OCI-LY7 (cell line): ENCODE results near the gene MALRD1. TPM values are rescaled to one million over a fixed set of nuclear protein-coding genes. Genes with fewer than 3 reads are reported as not detected.

Experiments
- BruUV-seq: library from RNA; stranded (reverse); fragments of 400-500 nt; replicated peaks from 2 replicates; lab custom pipeline; 2021; lab: Mats Ljungman, UMichigan
- CTCF ChIA-PET: fragments of 300-600 bp; sonication (Branson Sonifier 250); formaldehyde crosslinking; loops from one replicate; lab custom pipeline; 2022; ENCODE audit warnings: antibody characterized with exemption; ENCODE audit not compliant: unreplicated experiment; lab: Charles Lee
- POLR2A ChIA-PET: fragments of 300-600 bp; sonication (Branson Sonifier 250); formaldehyde crosslinking; loops from one replicate; lab custom pipeline; 2022; ENCODE audit warnings: antibody characterized with exemption; lab: Charles Lee
- DNase-seq: peaks from one replicate; pipeline ENCODE4 v3.0.0-alpha.2; 2015; ENCODE audit warnings: low spot score
- H2AFZ ChIP-seq: fragments of 200-600 bp; sonication (generic), shearing (Covaris generic); 2 replicates; pipeline ENCODE4 v1.6.1; 2014; ENCODE audit warnings: mild to moderate bottlenecking, antibody characterized with exemption, low read length, moderate library complexity
- H3K27ac ChIP-seq: fragments of 200-600 bp; sonication (generic); 2 replicates; pipeline ENCODE4 v1.5.1; 2014; ENCODE audit warnings: mixed run types, low read depth, mild to moderate bottlenecking, moderate library complexity, low read length, inconsistent platforms; ENCODE audit not compliant: poor library complexity, severe bottlenecking
- H3K36me3 ChIP-seq: fragments of 200-600 bp; sonication (generic); 2 replicates; pipeline ENCODE4 v1.6.1; 2014; ENCODE audit warnings: mild to moderate bottlenecking, antibody characterized with exemption, low read length, moderate library complexity, mixed read lengths; ENCODE audit not compliant: insufficient read depth
- H3K4me1 ChIP-seq: fragments of 200-600 bp; sonication (generic); 2 replicates; pipeline ENCODE4 v1.5.1; 2014; ENCODE audit warnings: mild to moderate bottlenecking, low read length; ENCODE audit not compliant: insufficient read depth, poor library complexity, severe bottlenecking
- H3K4me2 ChIP-seq: fragments of 200-600 bp; sonication (generic); 2 replicates; pipeline ENCODE4 v1.6.1; 2014; ENCODE audit warnings: mild to moderate bottlenecking, low read length
- H3K4me3 ChIP-seq: fragments of 200-600 bp; sonication (generic); 2 replicates; pipeline ENCODE4 v1.5.1; 2014; ENCODE audit warnings: mild to moderate bottlenecking, low read depth, low read length; ENCODE audit not compliant: poor library complexity, severe bottlenecking
- H3K79me2 ChIP-seq: fragments of 200-600 bp; sonication (generic); 2 replicates; pipeline ENCODE4 v1.6.1; 2016; ENCODE audit warnings: low read depth, mild to moderate bottlenecking, low read length, moderate library complexity, mixed read lengths; ENCODE audit not compliant: insufficient read depth
- H3K9me2 ChIP-seq: fragments of 200-600 bp; sonication (generic); 2 replicates; pipeline ENCODE4 v1.6.1; 2016; ENCODE audit warnings: mild to moderate bottlenecking, low read length, mixed read lengths; ENCODE audit not compliant: insufficient read depth
- H3K9me3 ChIP-seq: fragments of 200-600 bp; sonication (generic); 2 replicates; pipeline ENCODE4 v1.6.1; 2014; ENCODE audit warnings: mild to moderate bottlenecking, mixed run types, low read length, mixed read lengths
- H4K20me1 ChIP-seq: fragments of 200-600 bp; sonication (generic); 2 replicates; pipeline ENCODE4 v1.6.1; 2014; ENCODE audit warnings: mild to moderate bottlenecking, antibody characterized with exemption, low read length, moderate library complexity, mixed read lengths; ENCODE audit not compliant: insufficient read depth
- EZH2phosphoT487 ChIP-seq: fragments of 200-600 bp; sonication (generic); IDR thresholded peaks from 2 replicates; pipeline ENCODE4 v1.6.1; 2018; ENCODE audit warnings: low read depth, borderline replicate concordance, mild to moderate bottlenecking, mixed run types, antibody characterized with exemption, low read length, moderate library complexity, mixed read lengths
- intact Hi-C: fragments of 100-400 bp; cut with micrococcal nuclease; formaldehyde crosslinking; loops from one replicate; pipeline ENCODE4 v1.10.0; 2022; ENCODE audit not compliant: unreplicated experiment
- total RNA-seq, 2 experiments: library from RNA; depleted of rRNA in 1 of 2; stranded (reverse); fragments of >200 nt in 1 of 2; shearing (Covaris generic) in 1 of 2; gene quantifications; 2 replicates each; pipeline ENCODE4 v1.2.3, GENCODE V29; 2014 to 2022
- TF ChIP-seq, protein P1 (sequence below): fragments of 200-600 bp; sonication (generic); conservative IDR thresholded peaks from 2 replicates; pipeline ENCODE4 v1.5.1; 2014; ENCODE audit warnings: mild to moderate bottlenecking, antibody characterized with exemption, low read length, moderate library complexity, mixed read lengths

Gene MALRD1
- total RNA-seq, 2 experiments from 2014 or later: not detected

DNA sequence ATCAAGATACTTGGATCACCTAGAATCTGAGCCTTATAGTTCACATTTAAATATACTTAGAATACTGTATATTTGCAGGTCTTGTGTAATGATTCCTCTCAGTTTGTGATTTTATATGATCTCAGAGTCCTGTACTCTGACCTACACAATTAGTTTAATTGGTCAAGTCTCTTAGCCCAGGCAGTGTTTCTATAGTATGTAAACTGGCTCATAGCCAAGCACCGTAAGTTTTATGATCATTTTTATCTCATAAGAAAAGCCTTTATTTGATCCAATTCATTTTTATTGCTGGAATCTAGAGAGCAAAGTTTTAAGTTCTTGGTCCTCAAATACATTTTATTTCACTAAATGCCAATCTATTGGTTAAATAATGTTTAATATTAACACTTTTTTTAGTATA, 242.2 kb downstream of the MALRD1 start:
- Histone ChIP-seq H2AFZ (no peak overlapping the region), H3K4me1 (no peaks in the 10 kb centered on the region), H4K20me1 (no peaks in the 10 kb centered on the region), H3K4me2 (no peak overlapping the region), H3K27ac (no peak overlapping the region), H3K9me2 (no peaks in the 10 kb centered on the region), H3K9me3 (no peaks in the 10 kb centered on the region), H3K36me3 (no peaks in the 10 kb centered on the region), H3K79me2 (no peaks in the 10 kb centered on the region), H3K4me3 (no peak overlapping the region)
- CTCF ChIA-PET: no interaction called here
- POLR2A ChIA-PET: no interaction called here
- no peak for DNase-seq
- intact Hi-C loops: no loop called here
- no TSS peak for BruUV-seq
- TF ChIP-seq, protein P1, sequence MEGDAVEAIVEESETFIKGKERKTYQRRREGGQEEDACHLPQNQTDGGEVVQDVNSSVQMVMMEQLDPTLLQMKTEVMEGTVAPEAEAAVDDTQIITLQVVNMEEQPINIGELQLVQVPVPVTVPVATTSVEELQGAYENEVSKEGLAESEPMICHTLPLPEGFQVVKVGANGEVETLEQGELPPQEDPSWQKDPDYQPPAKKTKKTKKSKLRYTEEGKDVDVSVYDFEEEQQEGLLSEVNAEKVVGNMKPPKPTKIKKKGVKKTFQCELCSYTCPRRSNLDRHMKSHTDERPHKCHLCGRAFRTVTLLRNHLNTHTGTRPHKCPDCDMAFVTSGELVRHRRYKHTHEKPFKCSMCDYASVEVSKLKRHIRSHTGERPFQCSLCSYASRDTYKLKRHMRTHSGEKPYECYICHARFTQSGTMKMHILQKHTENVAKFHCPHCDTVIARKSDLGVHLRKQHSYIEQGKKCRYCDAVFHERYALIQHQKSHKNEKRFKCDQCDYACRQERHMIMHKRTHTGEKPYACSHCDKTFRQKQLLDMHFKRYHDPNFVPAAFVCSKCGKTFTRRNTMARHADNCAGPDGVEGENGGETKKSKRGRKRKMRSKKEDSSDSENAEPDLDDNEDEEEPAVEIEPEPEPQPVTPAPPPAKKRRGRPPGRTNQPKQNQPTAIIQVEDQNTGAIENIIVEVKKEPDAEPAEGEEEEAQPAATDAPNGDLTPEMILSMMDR: no peak
- TF ChIP-seq EZH2phosphoT487: no peak

DNA sequence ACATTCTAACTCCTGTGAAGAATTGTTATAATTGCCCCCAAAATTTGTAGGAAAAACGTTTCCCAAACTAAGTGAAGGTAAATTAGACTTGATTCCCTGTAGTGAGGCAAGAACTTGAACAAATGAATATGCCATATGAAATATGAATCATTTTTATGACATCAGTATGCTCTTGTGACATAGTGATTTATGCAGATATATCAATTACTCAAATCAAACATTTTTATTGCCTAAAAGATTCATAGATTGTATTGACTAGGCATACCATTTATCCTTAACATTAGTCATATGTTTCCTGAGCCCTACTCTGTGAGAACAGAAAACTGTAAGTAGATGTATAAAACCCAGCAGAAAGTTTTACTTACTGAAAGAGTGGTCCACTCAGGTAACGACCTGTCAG, 245.6 kb downstream of the MALRD1 start:
- H3K4me3 ChIP-seq: no peak overlapping the region
- H3K9me3 ChIP-seq: no peaks in the 10 kb centered on the region
- TF ChIP-seq, protein P1: no peak
- TF ChIP-seq EZH2phosphoT487: no peak
- DNase-seq: no peak
- POLR2A ChIA-PET: no interaction called here
- CTCF ChIA-PET: no interaction called here
- no TSS peak for BruUV-seq
- no peaks in the 10 kb centered on the region for H4K20me1 ChIP-seq
- no peak overlapping the region for H2AFZ ChIP-seq
- H3K79me2 ChIP-seq: no peaks in the 10 kb centered on the region
- no peaks in the 10 kb centered on the region for H3K36me3 ChIP-seq
- no peak overlapping the region for H3K4me2 ChIP-seq
- no peaks in the 10 kb centered on the region for H3K4me1 ChIP-seq
- H3K9me2 ChIP-seq: no peaks in the 10 kb centered on the region
- no peak overlapping the region for H3K27ac ChIP-seq
- intact Hi-C loops: no loop called here

DNA sequence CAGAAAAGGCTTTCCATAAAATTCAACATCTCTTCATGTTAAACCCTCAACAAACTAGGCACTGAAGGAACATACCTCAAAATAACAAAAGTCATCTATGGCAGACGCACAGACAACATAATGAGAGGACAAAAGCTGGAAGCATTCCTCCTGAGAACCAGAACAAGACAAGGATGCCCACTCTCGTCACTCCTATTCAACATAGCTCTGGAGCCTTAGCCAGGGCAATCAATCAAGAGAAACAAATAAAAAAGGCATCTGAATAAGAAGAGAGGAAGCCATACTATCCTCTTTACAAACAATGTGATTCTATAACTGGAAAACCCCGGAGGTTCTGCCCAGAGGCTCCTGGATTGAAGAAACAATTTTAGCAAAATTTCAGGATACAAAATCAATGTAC, 251.0 kb downstream of the MALRD1 start:
- Histone ChIP-seq H3K36me3 (no peaks in the 10 kb centered on the region), H3K27ac (no peak overlapping the region), H3K79me2 (no peaks in the 10 kb centered on the region), H3K4me1 (no peaks in the 10 kb centered on the region), H3K4me3 (no peak overlapping the region), H3K4me2 (no peak overlapping the region), H2AFZ (no peak overlapping the region), H3K9me3 (no peaks in the 10 kb centered on the region), H4K20me1 (no peaks in the 10 kb centered on the region), H3K9me2 (no peaks in the 10 kb centered on the region)
- intact Hi-C loops: no loop called here
- no peak for TF ChIP-seq EZH2phosphoT487
- TF ChIP-seq, protein P1: no peak
- ChIA-PET CTCF (no interaction called here), POLR2A (no interaction called here)
- no peak for DNase-seq
- BruUV-seq: no TSS peak
